GM21825 (cell line): Measurements from ENCODE around the gene CSF1R.

Experiments used
- ATAC-seq: cut with Tn5 transposase; IDR thresholded peaks from one replicate; pipeline ENCODE4 v1.9.1; 2021; ENCODE audit warnings: mild to moderate bottlenecking, moderate library complexity; ENCODE audit not compliant: unreplicated experiment

The CSF1R gene

DNA sequence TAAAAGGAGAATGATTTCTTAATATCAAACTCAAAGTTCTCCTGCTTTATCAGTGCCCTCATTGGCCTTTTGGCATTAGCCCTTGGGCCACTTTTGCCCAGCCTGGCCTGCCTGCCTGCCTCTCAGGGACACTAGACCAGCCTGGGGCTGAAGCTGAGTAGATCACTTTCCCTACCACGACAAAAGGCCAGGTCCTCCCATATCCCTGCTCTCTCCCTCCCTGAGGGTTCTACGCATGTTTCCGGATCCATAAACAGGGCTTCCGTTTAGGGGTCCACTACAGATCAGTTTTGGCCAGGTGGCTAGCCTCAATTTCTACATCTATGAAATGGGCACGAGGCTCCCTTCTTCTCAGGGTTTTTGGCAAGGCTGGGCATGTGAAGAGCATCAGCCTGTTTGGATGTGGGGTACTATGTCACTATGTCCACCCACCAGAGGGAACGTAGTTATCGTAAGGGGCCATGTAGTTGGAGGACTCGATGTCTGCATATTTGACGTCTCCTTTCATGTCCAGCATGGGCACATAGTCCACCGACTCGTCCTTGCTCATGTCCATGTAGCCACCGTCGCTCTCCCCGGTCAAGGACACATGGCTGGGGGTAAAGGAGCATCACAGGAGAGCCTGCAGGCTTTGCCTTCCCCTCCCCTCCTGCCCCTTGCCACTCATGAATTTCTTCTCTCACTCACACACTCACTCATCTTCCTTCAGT, 35.2 kb upstream of the CSF1R start:
- ATAC-seq: no peak

DNA sequence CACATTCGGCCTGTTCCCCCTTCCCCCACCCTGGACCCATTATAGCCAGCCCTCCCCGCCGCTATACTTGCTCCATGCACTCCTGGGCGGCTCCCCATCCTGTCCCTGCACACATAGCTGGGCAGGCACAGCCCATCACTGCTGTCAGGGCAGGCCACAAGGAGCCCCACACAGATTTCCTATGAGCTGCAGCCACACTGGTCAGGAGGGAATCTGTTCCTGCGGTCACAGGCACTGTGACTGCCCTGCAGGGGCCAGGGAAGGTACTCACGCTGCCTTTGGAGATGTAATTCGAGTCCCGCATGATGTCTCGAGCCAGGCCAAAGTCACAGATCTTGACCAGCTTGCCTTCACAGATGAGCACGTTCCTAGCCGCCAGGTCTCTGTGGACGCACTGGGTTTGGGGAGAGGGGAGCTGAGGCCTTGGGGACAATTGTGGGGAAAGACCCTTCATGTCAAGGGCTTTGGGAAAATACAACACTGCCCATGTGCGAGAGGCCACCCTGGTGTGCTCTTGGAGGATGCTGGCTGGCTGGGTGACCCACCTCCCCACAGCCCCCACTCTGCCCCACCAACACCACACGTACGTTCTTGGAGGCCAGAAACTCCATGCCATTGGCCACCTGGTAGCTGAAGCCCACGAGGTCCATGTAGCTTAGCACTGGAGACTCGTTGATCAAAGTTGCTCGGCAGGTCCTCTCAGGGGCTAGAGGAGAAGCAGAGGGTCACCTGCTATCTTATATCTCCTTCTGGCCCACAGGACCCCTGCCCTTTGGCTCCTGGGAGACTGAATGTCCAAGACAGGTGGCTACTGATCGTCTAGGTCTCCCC, 34.5 kb upstream of the CSF1R start:
- no peak for ATAC-seq

DNA sequence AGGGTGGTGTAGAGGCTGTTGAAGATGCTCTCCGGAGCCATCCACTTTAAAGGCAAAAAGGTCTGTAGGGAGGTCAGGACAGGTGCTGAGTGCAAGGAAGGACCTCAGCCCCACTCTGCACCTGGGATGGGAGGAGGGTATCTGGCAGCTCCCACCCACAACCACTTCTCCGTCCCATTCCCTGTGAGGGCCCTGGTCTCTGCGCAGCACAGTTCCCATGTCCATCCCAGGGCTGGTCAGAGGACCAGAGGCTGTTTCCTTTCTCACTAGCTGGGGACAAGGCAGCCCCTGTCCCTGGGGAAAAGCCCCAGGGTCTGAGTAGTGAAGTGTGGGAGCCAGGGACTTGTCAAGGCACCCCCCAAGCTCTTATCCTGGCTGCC, 33.7 kb upstream of the CSF1R start:
- no peak for ATAC-seq

DNA sequence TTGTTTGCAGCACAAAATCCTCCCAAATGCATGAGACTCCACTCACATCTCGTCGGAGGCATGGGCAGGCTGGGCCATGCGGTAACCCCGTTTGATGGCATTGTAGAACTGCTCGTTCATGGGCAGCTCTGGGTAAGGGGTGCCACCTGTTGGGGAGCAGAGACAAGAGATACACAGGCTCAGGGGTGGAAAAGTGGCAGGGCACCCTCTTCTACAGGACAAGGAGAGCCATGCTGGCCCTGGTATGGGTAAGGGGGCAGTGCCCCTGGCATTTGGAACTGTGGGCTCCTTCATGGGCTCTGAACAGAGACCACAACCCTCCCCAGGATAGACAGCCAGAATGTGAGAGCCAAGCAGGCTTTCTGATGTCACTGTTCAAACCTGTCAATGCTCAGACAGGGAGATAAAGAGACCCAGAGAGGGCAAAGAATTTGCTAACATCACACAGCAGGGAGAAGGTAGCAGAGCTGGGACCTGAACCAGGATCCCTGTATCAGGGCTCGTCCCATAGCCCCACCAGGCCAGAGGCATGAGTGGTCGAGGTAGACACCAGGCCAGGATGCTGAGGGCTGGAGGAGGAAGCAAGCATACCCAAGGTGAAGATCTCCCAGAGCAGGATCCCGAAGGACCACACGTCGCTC, 33.2 kb upstream of the CSF1R start:
- no peak for ATAC-seq

DNA sequence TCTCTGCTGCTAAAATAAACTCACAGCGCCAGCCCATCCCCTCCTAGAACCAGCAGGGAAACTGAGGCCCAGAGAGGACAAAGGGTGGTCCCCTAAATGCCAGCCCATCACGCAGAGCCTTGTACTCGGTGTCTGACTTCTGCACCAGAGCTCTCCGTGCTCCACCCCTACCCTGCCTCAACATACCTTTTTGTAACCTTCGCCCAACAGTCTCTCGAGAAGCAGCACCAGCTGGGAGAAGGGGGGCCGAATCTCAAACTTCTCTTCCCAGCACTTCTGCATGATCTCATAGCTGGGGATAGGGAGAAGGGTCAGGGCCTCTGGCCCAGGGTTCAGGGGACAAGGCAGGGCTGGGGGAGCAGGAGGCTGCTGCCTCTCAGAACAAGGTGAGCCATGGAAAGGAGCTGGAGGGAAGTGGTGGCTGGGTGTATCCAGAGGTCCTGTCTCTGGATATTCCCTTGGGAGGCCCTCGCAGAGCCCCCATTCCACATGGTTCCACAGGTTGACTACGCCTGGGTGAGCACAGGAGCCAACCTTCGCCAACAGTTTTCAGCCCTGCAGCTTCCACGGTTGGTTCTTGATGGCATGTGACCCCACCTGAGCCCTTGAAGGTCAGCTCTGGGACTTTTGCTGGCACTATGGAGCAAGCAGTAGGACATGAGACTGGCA, 32.3 kb upstream of the CSF1R start:
- ATAC-seq: no peak

DNA sequence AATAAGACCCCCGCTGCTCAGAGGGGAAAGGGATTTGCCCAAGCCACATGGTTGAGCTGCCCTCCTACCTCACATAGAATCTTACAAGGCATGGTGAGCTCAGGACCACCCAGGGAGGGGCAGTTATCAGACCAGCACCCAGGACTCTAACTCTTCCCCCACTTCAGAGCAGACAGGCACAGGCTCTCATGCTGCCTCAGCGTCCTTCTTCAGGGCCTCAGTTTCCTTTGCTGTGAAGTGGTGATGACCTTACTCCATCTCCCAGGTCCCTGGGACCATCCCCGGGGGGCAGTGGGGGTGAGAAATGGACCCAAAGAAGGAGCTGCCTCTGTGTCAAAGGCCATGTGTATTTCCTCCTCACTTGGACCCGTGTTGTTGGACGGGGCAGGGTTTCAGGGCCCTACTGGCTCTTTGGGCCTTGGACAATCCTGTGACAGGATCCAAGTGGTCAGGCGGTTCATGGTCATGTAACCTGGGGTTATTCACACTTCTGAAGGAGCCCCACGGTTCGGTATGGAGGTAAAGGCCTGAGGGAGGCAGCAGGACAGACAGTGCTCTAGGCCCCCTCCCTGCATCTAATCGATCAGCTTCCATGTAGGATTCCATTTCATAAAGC, 31.7 kb upstream of the CSF1R start:
- no peak for ATAC-seq

DNA sequence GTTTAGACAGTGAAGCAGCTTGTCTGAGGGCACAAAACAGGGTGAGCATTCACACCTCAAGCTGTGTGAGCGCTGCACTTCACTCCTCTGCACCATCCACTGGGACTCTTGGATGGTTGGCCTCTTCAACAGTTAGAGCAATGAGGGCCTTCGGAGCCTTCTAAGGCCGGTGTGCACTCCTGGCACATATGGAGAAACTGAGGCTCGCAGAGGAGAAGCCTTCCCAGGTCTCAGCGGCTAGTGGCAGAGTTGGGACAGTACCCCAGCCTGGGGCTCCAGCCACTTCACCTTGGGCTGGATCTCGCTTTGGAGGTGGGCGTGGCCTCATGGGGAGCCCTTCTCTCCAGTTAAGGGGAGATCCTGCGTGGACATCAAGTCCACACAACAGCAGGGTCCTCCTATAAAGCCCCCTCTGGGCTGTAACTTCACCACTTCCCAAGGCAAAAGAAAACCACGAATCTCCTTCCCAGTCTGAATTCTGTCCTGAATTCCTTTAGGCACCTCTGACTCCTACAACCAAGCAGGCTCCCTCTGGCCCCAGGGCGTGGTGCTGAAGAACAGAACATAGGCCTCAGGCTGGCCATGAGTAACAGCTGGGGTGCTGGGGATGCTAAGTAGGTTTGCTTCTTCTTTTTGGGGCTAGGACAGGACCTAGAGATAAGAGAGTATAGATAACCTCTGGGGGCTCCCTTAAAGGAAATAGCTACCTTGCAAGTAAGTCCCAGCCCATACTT, 30.5 kb upstream of the CSF1R start:
- no peak for ATAC-seq

DNA sequence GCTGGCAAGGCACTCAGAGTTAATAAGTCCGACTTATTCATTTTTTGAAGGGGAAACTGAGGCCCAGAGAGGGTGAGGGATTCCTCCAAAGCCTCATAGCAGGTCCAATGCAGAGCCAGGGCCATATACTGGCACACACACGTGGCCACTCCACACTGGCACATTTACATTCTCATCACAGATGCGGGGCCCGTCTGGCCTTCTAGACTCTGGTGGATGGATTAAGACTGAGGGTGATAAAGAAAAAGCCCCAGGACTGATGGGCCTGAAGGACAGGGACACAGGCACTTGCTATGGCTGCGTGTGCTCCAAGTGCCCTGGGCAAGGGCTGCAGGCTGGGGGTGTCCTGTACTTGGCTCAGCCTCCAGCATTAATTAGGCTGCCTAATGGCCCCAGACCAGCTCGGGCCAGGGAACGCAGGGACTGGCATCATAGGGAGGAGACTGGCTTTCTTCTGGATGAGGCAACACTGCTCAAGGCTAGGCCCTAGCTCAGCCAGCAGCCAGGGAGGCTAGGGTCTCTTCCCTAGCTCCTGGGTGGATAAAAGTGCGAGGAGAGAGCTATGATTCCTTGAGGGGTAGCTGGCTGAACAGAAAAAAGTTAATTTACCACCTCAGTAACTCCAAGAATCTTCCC, 28.5 kb upstream of the CSF1R start:
- no peak for ATAC-seq

DNA sequence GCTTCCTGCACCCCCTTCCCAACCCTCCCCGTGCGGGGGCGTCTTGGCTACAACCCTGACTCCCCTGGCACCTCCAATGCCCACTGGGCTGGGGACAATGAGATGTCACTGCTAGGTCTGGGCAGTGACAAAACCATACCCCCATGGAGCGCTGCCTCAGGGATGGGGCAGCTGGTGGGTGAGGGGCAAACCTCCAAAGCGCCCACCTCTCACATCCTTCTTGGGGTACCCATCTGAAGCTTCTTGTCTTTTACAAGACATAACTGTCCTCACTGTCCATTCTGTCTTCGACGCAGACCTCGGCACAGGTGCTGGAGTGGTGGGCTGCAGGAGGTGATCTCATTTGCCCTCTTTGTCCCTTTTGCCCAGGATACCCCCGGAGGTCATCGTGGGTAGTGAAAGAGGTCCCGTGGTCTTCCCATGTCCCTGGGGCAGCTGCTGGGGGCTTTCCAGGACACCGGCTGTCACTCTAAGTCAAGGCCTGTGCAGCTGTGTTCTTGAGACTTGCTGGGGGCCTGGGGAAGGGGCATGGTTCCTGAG, 27.8 kb upstream of the CSF1R start:
- ATAC-seq: no peak

DNA sequence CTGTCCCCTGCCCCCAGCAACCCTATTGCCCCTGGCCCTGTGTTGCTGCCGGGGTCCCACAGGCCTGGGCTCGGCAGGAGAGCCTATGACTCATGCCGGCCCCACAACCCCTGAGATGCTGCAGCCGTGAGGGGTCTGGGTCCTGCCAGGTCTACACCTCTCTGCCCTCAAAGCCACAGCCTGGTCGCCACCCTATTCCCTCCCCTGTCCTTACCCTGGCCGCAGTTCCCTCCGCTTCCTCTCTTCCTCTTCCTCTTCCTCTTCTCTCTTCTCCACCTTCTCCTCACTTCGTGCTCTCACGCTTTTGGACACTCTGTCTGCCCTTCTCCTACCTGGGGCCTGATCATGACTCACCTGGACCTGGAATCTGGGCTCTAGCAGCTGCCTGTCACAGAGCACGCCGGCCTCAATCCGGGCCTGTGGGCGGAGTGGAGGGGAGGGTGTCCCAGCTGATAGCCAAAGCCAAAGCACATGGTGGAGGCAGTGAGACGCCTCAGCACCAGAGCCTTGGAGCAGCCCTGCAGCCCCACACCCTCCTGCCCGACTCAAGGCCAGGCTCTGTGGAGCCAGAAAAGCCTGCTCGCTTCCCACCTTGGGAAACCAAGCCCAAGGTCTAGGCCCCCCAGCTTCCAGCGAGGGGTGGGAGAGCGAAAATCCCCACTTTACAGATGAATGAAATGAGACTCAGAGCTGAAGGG, 26.8 kb upstream of the CSF1R start:
- no peak for ATAC-seq

DNA sequence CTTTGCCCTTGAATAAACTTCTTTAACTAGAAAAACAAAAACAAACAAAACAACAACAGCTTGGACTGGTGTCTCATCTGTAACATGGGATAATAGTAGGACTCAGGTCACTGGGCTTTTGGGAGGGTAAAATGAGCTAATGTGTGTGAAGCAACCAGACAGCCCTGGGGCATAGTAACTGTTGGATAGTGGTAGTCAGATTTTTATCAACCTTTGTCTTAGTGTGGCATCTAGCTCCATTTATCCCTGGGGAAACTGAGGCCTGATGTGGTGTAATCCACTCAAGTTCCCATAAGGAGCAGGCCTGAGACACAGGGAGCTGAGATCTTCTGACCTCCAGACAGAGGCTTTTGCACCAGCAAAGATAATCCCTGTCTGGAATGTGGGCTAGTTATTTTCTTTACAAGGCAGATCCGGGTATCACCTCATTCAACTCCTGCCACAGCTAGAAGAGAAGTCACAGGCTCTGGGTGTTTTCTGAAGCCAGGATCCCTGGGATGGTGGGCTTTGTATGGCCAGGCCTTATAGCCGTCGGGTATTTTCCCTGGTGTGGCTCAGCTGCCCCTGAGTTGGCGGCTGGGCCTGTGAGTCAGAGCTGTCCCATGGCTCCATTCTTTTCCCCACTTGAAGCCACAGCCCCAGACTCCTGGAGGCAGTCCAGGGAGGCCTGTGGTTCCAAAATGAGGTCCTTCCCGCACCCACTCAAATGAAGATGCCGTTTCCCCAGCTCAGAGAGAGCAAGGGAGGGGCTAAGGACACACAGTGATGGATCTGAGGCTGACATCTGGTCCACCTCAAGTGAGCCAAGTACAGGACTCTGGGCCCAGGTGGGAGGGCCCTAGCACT, 26.1 kb upstream of the CSF1R start:
- ATAC-seq: no peak

DNA sequence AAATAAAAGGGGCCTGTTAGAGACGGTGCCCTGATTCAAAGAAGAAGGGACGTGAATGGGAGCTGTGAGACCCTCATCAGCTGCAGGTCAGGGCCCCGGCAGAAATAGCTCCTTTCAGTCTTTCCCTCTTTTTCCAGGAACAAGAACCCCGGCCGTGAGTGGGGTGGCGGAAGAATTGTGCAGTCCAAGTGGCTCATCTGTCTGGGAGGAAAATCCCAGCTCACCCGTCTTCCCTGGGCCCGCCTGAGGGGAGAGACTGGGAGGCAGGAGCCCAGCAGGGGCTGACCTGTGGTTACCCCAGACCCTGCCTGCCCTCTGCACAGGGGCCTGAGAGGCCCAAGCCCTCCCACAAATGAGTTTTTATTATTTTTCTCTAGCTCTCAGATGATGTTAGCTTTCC, 24.8 kb upstream of the CSF1R start:
- no peak for ATAC-seq

DNA sequence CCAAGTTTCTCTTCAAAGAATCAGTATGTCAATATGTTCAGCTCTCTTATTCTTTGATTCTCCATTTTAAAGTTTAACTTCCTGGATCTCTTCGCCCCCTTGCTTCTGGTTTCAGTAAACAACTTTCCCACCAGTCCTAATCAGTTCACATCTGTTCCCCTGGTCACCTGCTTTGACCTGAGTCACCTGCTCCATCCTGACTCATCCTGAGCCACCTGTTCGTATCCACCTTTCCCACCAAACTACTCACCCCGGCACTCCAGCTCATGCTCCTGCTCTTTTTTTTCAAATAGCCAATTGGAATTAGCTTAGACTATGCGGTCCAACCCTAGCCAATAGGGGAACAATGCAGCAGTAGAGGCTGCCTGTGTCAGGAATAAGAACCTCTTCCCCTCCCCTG, 23.6 kb upstream of the CSF1R start:
- no peak for ATAC-seq

DNA sequence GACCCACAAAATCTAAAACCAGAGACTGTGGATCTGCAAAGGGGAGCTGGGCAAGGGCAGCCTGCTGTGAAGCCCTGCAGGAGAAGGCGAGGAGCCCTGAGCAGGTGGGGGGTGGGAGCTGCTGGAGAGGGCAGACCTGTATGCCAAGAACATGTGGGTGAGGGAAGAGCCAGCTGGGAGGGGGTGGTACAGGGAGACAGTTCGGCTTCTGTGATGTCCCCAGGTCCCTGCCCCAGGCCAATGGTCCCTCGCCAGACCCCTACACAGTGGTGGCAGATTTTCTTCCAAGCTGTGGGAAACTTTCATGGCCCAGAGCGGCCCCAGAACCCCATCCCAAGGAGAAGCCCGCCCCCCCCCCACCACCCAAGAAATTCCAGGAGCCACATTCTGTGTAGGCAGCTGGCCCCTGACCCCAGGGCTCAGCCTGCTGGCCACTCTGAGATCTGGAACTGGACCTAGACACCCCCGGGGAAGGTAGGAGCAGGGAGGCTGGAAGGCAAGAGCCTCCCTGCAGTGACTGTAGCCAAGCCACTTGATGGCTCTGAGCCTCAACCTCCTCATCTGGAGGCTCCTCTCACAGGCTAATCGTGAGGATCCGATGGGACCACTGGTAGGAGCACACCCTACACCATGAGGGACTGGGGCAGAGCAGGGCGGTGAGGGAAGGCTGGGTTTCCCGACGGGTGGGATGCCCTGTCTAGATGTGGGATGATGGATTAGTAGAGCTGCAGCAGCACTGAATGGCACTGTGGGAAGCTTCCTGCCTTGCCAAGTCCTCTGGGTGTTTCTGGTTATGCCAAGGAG, 22.6 kb upstream of the CSF1R start:
- ATAC-seq: no peak

DNA sequence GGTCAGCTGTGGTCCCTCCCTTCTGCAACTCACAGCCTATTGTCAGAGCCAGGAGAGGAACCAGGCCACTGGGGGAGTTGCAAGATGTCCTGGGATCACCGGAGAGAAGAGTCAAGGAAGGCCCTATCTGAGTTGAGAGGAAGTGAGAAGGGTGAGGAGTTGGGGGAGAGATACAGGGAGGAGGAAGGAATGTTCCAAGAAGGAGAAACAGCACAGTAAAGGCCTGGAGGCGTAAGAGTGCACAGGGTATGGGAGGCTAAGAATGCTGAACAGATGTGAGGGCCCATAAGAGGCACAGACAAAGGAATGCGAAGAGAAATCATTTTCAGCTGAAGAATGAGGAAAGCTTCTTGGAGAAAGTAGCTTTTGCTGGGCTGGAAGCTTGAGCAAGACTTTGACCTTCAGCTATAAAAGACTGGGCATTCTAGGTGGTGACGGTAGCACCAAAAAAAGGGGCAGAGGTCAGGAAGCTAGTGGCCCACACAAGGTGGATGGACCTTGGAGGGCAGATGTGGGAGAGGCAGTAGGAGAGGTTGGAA, 21.6 kb upstream of the CSF1R start:
- ATAC-seq: no peak

DNA sequence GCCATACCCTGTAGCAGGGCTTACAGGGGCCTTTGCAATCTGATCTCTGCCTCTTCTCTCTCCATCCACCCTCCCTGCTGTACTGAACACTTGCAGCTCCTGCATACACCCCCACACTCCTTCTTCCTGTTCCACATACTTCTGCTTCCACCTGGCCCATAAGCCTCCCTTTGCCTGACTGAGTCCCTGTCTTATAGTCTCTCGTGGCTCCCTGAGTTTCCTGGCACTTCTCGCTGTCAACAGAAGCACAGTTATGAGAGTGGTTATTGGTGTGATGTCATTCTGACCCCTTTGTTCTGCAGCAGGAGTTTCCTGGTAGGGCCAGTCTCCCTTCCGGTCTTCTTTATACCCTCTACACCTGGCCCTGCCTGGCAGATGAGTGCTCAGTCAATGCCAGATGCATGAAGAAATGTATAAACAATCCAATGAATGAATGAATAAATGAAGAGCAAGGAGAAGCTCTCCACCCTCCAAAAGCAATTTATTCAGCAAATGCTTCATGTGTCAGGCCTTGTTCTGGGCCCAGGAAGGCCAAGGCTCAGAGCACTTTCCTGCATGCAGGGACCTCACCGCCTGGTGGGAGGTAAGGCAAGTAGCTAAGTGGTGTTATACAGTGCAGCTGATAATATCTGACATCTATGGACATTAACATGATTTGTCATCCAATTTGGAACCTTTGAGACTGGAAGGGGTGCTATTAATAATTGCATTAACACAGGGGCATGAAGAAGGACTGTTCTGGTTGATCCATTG, 20.5 kb upstream of the CSF1R start:
- no peak for ATAC-seq
